HG03565 (cell line): ENCODE data around the gene N4BP2.
A peak's percentile ranks its signal among the peaks of the same experiment; 100 is the strongest.

Experiments used
- ATAC-seq: cut with Tn5 transposase; IDR thresholded peaks from one replicate; pipeline ENCODE4 v1.9.1; 2021; ENCODE audit warnings: mild to moderate bottlenecking, moderate library complexity; ENCODE audit not compliant: unreplicated experiment

Gene N4BP2

DNA sequence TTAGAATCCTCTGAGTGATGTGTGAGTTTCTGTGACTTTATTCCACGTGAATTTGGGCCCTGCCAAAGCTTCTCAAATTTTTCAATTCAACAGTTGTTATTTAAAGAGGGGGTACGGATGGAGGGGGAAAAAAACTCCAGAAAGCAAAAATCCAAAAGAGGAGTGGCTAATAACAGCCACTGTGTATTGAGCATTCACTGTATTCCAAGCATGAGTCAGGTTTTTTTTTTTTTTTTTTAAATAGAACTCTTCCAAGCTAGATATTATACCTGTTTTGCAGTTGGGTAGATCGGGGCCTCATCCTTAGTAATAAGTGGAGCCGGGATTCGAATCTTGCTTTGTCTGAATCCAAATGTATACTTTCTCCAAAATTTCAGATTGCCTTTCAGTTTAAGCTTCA lies 133.8 kb downstream of the N4BP2 start:
- ATAC-seq = no peak

DNA sequence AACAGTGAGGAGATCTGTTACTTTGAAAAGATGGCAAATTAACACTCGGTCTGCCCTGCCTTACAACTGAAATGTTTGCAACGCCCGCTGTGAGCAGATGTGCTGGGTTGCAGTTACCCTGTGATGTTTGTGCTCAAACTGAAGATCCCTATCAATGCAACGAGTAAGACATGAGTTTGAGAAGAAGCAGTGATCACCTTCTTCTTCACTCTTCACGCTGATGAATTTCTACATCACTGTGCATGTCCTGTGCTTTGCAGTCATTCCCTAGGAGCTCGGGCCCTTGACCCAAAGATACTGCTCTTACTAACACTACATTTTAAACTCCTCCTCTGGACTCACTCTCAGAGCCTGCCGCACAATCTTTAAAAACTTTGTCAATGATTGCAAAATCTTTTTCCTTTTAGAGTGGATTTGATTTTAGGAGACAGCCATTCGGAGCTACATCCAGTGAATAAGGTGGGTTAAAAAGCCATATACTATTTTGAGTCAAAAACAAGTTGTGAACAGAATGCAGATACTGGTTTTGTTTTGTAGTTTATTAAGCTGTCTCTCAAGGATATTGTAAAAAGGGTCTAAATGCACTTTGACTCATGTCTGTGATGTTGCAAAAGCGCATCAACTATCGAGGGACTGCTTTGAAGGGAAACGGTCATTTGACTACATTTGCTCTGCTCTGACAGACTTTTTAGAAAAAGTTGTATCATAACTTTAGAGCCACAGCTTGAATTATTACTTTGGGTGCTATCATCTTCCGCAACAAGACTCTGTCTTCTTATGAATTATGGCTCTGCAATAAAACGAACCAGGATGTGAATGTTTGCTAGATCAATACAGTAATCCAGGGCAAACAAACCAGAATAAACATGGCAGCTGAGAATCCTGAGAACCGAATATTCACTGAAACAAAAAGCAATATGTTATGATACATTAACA lies 134.5 kb downstream of the N4BP2 start:
- no peak for ATAC-seq

DNA sequence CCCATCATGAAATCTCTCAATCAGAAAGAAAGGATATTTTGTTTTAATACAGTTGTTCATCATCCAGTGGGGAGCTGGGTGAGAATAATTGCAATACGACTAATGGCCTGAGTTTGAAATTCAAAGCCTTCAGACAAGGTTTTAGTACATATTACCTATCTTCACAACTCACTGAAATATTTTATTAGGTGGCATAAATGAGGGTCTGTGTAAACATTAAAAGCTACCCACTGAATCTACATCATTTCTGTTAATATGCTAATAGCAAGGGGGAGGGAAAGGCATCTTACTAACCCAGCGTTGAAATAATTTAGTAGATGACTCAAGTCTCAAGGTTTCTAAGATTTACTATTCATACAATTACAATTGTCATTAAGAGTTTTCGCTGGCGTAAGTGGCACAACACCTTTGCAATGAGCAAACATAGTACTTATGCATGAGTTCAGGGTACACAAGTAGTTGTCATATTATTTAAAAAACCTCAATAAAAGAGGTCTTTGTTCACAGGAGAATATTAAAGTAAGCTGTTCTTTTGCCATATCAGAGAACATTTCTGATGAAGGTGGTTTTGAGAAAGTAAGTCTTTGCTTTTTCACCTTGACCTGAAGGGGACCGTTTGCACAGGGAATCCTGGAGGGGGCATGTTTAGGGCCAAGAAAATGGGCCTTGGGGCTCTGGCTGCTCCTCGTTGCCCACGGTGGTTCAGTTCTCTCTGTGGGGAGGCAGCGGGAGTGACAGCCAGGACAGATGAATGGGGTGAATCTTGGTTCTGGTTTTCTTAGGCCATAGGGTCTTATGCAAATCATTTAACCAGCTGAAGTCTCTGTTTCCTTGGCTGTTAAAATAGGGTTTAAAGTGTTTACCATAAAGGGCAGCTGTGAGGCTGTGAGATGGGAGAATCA lies 135.7 kb downstream of the N4BP2 start:
- ATAC-seq = peak; percentile 24

DNA sequence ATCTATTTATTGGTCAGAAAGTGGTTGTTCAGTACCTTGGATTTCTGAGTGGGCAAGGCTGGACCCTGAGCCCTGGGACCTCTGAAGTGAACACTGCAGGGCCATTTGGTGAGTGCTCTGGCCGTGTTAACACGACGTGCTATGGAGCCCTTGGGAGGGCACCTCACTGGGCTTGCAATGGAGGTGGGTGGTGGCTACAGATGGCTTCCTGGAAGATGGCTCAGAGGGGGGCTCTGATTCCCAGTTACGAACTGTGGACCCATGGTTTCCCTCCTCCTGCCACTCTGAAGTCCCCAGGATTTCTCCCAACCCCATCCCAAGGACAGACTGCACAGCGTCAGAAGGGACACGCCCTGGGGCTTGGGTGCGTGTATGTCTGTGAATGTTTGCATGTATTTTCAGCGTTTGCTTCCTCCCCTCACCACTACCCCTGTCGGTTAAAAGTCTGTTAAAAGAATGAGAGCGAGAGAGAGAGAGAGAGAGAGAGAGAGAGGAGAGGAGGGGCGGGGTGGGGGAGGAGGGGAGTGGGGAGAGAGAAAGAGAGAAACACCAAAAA lies 136.4 kb downstream of the N4BP2 start:
- peak; percentile 18 for ATAC-seq

DNA sequence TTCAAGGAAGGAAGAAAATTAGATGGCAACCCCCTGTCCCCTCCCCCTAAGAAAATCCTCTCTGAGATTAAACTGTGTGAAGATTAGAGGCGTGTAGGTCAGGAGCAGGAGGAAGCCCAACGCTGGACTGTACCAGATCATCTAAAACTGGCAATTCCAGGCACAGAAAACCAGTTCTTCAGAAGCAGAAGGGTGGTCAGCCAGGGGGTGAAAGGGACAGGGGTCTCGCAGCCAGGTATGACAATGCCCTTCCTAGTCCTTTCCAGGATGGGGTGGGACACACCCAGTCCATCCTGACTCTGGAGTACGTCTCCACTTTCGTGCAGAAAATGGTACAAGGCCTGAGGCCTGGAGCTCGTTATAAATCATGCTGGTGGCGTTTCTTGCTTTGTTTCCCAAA lies 136.9 kb downstream of the N4BP2 start:
- ATAC-seq = no peak

DNA sequence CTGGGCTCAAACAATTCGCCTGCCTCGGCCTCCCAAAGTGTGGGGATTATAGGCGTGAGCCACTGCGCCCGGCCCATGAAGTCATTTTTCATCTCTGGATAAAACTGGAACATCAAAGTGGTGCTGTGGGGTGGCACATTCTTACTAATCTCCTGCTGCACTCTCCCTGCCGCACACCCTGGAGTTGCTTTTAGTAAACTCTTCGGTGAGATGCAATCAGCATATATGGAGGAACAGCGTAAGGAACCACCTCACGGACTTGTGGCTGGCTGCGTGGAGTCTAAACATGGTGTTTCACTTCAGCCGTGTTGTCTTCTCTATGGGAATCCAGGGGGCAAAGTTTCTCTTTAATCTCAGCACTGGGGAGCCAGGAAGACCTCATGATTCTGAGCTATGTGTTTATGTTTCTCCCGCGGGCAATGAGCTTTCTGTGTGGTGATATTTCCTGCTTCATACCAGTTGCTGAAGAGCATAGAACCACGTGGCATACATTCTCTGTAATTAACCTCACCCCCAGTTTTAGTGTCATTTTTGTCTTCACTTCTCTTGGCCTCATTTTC lies 138.0 kb downstream of the N4BP2 start:
- no peak for ATAC-seq

DNA sequence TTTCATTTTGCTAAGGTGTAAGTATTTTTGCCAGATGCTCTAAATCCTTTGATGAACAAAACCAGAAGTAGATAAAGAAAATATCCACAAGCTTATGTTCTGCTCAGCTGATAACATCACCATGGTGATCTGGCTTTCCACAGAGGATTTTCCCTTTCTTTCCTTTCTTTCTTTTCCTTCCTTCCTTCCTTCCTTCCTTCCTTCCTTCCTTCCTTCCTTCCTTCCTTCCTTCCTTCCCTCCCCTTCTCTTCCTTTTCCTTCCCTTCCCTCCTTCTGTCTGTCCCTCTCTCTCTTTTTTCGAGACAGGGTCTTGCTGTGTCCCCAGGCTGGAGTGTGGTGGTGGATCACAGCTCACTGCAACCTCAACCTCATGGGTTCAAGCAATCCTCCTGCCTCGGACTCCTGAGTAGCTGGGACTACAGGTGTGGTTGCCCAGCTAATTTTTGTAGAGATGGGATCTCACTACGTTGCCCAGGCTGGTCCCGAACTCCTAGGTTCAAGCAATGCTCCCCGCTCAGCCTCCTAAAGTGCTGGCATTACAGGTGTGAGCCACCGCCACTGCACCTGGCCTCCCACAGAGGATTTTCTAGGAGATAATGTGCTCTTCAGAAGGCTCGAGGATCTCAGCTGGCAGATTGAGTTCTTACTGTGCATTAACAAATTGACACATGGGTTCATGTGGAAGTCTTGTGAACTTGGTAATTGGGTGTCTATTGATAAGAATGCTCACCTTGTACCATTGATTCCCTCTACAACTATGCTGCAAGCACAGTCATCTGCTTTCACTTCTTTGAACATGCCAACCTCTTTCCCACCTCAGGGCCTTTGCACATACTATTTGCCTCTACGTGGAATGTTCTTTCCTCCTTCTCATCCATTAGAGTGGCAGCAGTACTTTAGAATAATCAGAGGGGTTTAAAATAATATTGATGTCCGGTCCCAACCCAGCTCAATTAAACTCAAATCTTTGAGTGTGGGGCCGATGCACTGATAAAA lies 138.8 kb downstream of the N4BP2 start:
- no peak for ATAC-seq

DNA sequence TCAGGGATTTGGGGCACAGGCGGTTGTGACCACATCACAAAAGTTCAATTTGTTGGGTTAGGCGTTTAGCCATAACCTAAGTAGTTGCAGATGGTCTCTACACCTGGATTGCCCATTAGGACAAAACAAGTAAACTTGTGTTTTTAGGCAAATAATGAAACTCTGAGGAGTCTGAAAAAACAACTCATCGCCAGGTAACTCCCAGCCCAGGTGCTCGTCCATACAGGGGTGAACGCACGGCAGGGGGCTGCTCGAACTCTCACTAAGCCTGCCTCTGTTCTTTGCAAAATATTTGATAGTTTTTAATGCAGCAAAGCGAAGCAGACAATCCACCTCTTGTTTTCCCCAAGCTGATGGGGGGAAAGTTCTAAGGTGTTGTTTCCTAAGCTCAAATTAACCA lies 139.6 kb downstream of the N4BP2 start:
- no peak for ATAC-seq

DNA sequence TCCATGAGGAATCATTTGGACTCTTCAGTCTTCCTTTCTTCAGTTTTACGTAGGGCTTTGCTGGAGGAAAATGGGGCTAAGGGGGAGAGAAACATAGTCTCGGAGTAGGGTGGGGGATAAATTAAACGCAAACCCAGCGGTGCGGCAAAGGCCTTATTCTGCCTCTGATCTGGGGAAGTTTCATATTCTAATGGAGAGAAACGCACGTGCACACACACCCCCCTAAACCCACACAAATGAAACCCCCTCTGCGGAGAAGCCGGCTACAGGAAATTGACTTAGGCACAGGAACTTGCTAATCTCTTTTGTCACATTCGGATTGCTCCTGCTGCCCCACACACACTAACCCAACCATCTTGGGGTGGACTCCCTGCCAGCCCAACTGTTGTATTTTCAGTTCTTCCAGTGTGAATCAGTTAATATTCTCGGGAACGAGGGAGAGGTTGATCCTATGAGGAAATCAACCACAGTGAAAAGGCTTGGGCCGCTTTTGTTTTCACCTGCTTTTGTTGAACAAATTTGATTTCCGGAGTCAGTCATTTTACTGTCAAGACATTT lies 140.2 kb downstream of the N4BP2 start, which contains the start of gene RHOH:
Gene RHOH (plus strand): TSS at position 308 of the 558 bp plus-strand sequence. CDS start 46,356 bp downstream, outside the sequence.
- ATAC-seq = peak; percentile 20

DNA sequence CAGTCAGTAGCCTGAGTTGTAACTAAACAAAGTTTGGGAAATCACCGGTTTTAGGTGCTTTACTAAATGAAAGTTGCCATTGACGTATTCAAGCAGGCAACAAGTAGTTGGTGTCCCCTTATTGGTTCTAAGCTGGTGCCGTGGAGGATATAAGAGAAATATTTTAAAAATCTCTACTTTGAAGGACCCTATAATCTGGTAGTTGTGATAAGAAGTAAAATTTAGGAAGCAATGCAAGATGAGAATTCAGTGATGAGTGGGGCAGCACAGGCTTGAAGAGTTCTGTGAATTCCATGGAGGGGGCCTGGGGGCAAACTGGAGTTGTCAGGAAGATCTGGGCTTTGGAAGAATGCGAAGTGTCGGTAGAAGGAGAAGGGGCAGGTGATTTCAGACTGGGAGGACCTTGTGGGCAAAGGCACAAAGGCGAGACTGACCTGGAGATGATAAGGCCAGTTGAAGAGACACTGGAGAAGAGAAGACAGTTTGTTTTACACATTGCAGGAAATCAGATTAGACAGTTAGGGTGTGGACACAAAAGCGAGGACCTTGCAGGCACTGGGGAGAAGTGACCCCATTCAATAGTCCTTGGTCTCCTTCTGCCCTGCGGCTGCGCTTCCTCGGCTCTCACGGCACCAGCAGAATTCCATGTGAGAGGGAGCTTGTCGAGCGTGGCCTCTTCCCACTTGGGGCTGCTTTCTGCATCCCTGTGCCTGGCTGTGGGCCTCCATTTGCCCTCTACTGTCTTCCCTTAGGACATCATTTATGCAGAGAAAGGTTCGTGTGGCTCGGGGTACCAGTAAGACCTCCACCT lies 141.4 kb downstream of the N4BP2 start:
- no peak for ATAC-seq

DNA sequence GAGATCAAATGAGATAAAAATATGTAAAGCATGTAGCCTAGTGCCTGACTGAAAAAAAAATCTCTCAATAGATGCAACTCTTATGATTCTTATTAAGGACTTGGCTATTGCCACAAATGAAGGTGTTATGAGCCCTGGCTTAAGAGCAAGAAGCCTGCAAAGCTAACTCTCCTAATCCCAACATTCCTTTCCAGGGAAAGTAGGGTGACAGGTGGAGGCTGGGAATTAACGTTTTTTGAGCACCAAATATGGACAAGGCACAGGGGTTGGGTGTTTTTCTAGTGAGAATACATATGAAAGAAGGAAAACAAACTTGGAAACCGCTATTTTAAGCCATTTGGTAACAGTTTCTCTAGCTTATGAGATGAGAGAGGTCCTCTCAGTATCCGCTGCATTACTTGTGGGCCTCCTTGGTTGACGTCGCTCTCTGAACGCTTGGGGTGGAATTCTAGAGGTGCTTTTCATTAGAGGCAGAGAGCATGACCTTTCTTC lies 142.6 kb downstream of the N4BP2 start:
- ATAC-seq = no peak

DNA sequence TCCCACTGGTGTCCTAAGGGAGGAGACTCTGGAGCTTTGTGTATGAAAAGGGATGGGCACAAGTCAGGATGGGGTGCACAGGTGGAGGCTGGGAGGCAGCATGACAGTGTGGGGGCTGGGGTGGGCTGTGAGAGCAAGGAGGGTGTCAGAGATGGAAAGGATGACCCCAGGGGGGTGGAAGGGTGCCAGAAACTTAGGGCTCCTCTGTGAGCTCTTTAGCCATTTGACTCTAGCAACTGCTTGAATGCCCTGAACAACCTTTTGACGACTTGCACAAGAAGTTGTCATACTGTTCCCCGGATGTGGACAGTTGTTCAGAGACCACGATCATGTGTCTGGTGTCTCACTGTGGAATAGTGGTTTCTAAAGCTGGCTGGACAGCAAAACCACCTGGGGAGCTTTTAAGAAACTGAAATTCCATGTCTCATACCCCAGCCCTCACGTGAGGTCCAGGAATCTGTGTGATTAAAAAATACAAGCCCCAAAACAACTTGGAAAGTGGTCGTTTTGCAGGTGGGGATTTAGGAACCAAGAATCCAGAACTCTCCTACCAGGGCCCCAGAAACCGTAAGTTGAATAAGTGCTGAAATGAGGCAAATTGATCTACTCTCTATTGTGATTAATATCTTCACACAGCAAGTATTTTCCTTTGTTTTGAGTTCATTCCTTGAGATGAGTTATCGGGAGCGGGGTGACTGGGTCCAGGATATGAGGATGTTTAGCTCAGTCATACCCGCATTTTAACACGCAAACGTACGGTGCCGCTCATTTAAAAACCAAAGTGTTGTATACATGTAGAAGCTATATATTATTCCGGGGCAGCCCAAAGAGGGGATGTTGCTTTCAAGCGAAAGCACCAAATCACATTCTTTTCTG lies 143.6 kb downstream of the N4BP2 start:
- peak; percentile 53 for ATAC-seq

DNA sequence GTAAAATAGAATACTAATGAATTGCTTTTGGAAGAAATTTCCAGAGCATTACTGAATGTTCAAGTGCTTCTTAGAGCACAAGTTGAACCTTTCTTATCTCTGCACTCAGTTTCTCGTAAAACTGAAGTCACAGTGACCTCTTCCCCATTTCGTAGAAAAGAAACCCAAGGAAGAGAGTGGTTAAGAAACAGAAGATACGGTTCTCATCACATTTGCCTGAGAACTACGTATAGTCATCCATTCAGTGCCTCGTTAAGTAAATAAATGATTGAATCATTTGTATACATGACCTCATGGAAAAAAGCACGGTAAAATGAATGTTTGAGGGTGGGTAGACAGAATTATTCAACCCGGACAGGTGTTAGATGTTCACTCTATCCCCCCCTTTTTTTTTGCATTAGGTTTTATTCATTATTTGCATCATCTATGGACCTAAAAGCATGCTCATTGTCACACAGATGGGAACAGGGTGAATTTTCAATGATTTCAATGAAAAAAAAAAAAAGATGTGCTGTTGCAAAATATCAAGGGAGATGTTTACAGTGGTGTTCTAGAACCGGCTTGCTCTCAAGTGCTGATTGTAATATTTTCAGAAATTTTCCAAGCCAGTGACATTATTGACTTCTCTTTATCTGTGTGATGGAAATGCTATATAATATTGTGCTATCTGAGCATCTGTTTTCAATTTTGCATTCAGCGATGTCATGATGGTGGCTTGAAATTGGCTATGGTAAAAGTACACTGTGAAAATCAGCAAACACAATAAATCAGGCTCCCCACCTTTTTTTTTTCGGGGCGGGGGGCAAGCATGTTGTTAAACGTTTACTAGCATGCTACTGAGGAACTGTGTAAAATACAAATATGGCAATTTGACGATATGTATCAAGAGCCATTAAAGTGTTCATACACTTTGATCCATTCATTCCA lies 144.5 kb downstream of the N4BP2 start:
- no peak for ATAC-seq

DNA sequence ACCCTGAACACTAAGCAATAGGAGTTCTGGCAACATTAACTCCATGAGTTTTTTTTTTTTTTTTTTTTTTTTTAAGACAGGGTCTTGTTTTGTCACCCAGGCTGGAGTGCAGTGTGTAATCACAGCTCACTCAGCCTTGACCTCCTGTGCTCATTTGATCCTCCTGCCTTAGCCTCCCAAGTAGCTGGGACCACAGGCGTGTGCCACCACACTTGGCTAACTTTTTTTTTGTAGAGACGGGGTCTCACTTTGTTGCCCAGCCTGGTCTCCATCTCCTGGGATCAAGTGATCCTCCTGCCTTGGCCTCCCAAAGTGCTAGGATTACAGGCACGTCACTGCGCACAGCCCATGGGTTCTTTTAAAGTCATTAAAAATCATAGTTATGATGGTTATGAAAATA lies 145.2 kb downstream of the N4BP2 start:
- ATAC-seq = no peak

DNA sequence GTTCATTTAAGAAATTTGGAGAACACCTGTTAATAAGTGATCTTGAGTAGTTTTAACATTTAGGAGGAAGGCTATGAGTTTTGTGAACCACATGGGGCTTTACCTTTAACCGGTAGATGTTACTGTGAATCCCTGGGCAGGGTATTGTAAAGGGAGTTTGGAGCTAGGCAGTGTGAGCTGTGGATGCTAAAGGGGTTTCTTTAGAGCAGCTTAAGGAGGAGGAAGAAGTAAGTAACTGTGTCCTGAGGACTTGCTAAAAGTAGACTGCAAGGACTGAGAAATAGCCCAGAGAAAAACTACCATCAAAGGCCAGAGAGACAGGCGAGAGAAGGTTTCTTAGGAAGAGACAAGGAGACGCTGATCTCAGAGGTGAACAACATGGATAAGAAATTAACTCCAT lies 145.8 kb downstream of the N4BP2 start:
- ATAC-seq = no peak

DNA sequence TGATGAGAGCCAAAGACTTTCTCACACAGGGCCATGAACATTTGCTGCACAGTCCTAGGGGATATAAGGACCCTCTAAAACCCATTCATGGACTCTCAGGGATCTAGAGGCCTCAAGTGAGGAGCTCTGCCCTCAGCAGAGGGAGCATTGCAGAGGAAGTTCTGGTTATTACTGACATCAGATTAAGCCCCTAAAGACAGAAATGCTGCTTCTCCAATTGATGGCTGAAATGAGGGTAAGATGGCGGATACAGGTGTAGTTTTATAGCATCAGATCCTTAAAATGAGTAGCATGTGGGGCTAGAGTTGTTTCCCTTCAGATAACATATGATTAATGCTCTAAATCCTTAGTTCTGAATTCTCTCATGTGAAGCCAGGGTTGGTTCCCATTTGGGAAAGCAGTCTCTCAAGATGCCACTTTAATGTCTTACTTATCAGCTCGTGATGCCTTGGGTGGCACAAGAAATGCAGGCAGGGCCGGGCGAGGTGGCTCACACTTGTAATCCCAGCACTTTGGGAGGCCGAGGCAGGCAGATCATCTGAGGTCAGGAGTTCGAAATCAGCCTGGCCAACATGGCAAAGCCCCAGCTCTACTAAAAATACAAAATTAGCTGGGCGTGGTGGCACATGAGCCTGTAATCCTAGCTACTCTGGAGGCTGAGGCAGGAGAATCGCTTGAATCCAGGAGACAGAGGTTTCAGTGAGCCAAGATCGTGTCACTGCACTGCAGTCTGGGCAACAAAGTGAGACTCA lies 148.0 kb downstream of the N4BP2 start:
- ATAC-seq = no peak
